HCT116 (cell line): ENCODE measurements around the gene POT1. TPM values are rescaled to one million over a fixed set of nuclear protein-coding genes. Genes with fewer than 3 reads are reported as not detected.

Experiments used
- ATAC-seq: fragments of 200-7000 bp; cut with Tn5 transposase; 2 replicates; pipeline ENCODE4 v1.9.1; 2020; ENCODE audit warnings: mild to moderate bottlenecking, moderate library complexity
- BruUV-seq: library from RNA; stranded (reverse); fragments of 400-500 nt; replicated peaks from 2 replicates; lab custom pipeline; 2021; lab: Mats Ljungman, UMichigan
- CTCF ChIA-PET: fragments of 300-600 bp; sonication (Branson Sonifier 250); formaldehyde crosslinking; loops from one replicate; lab custom pipeline; 2021; ENCODE audit warnings: antibody characterized with exemption; lab: Charles Lee
- POLR2A ChIA-PET: fragments of 300-600, 350-600 bp; sonication (Branson Sonifier 250); formaldehyde crosslinking; loops from one replicate; lab custom pipeline; 2021; ENCODE audit warnings: antibody characterized with exemption; lab: Charles Lee
- RAD21 ChIA-PET, 2 experiments: fragments of 300-600 bp; sonication (Branson Sonifier 250); formaldehyde crosslinking; loops; one replicate each; lab custom pipeline; 2023; ENCODE audit warnings: low total read pairs in 2 of 2; ENCODE audit not compliant: uncharacterized antibody in 2 of 2, unreplicated experiment in 2 of 2, low non-redundant PET in 1 of 2; lab: Charles Lee
- DNase-seq: peaks from one replicate; pipeline ENCODE4 v3.0.0-alpha.2; 2010; ENCODE audit warnings: low read depth, low spot score
- H2AFZ ChIP-seq: fragments of 200-600 bp; shearing (Covaris generic), sonication (generic); 2 replicates; pipeline ENCODE4 v1.6.1; 2017; ENCODE audit warnings: low read depth, mixed run types, mixed read lengths, antibody characterized with exemption, low read length; ENCODE audit not compliant: poor library complexity, severe bottlenecking
- H3K27ac ChIP-seq: 2 replicates; pipeline ENCODE4 v1.5.1; 2012; ENCODE audit warnings: low read depth, low read length
- H3K27me3 ChIP-seq: fragments of 200-600 bp; sonication (generic); 2 replicates; pipeline ENCODE4 v1.6.1; 2016; ENCODE audit warnings: mixed run types, low read length, mixed read lengths; ENCODE audit not compliant: insufficient read depth
- H3K36me3 ChIP-seq, 2 experiments: fragments of 200-500 bp in 1 of 2; fragments of 200-600 bp in 1 of 2; sonication (Bioruptor generic) in 1 of 2; sonication (generic) in 1 of 2; 2 replicates each; pipeline versions ENCODE4 v1.5.1 to v1.6.1; 2014 to 2016; ENCODE audit warnings: low read length in 2 of 2, inconsistent platforms in 1 of 2, mixed read lengths in 1 of 2, mixed run types in 1 of 2; ENCODE audit not compliant: insufficient read depth in 2 of 2, control insufficient read depth in 1 of 2
- H3K4me1 ChIP-seq, 2 experiments: fragments of 200-600 bp in 1 of 2; sonication (generic) in 1 of 2; 2 replicates each; pipeline versions ENCODE4 v1.5.1 to v1.6.1; 2012 to 2017; ENCODE audit warnings: low read length in 2 of 2, inconsistent platforms in 1 of 2, mild to moderate bottlenecking in 1 of 2, mixed read lengths in 1 of 2, mixed run types in 1 of 2, moderate library complexity in 1 of 2; ENCODE audit not compliant: insufficient read depth in 2 of 2, control insufficient read depth in 1 of 2
- H3K4me2 ChIP-seq: fragments of 200-600 bp; sonication (generic); 2 replicates; pipeline ENCODE4 v1.6.1; 2017; ENCODE audit warnings: mixed run types, low read length, mixed read lengths
- H3K4me3 ChIP-seq, 2 experiments: fragments of 200-600 bp in 1 of 2; sonication (generic) in 1 of 2; replicated peaks in 1 of 2; 2 replicates each; pipeline ENCODE4 v1.5.1; 2011 to 2016; ENCODE audit warnings: low read length in 2 of 2, control low read depth in 1 of 2, low read depth in 1 of 2, mild to moderate bottlenecking in 1 of 2, mixed read lengths in 1 of 2, mixed run types in 1 of 2
- H3K79me2 ChIP-seq: fragments of 200-600 bp; sonication (generic); 2 replicates; pipeline ENCODE4 v1.6.1; 2017; ENCODE audit warnings: mild to moderate bottlenecking, mixed run types, low read length, moderate library complexity, mixed read lengths; ENCODE audit not compliant: insufficient read depth
- H3K9ac ChIP-seq: fragments of 200-600 bp; sonication (generic); 2 replicates; pipeline ENCODE4 v1.6.1; 2016; ENCODE audit warnings: low read length, mixed read lengths
- H3K9me2 ChIP-seq: fragments of 200-600 bp; sonication (generic), shearing (Covaris generic); 2 replicates; pipeline ENCODE4 v1.6.1; 2017; ENCODE audit warnings: mixed run types, mild to moderate bottlenecking, moderate library complexity; ENCODE audit not compliant: insufficient read depth
- H3K9me3 ChIP-seq, 2 experiments: fragments of 200-500 bp in 1 of 2; fragments of 200-600 bp in 1 of 2; sonication (Bioruptor generic) in 1 of 2; sonication (generic) in 1 of 2; 2 replicates each; pipeline ENCODE4 v1.6.1; 2014 to 2017; ENCODE audit warnings: low read length in 2 of 2, mixed read lengths in 2 of 2, inconsistent platforms in 1 of 2, low read depth in 1 of 2, mild to moderate bottlenecking in 1 of 2, mixed run types in 1 of 2, moderate library complexity in 1 of 2; ENCODE audit not compliant: control insufficient read depth in 1 of 2, insufficient read depth in 1 of 2
- H4K20me1 ChIP-seq: fragments of 200-600 bp; sonication (generic), shearing (Covaris generic); 2 replicates; pipeline ENCODE4 v1.6.1; 2017; ENCODE audit warnings: mixed run types, mild to moderate bottlenecking, moderate library complexity; ENCODE audit not compliant: insufficient read depth
- ATF3 ChIP-seq: IDR thresholded peaks from 2 replicates; pipeline ENCODE4 v1.6.1; 2012
- CBX3 ChIP-seq: IDR thresholded peaks from 2 replicates; pipeline ENCODE4 v1.6.1; 2012; ENCODE audit warnings: low read depth
- CEBPB ChIP-seq: IDR thresholded peaks from 2 replicates; pipeline ENCODE4 v1.6.1; 2012; ENCODE audit warnings: low read depth
- EGR1 ChIP-seq: IDR thresholded peaks from 2 replicates; pipeline ENCODE4 v1.6.1; 2012; ENCODE audit warnings: low read depth
- ELF1 ChIP-seq: IDR thresholded peaks from 2 replicates; pipeline ENCODE4 v1.6.1; 2012; ENCODE audit warnings: low read depth, borderline replicate concordance
- EZH2 ChIP-seq: fragments of 200-600 bp; sonication (generic); IDR thresholded peaks from 2 replicates; pipeline ENCODE4 v1.6.1; 2017; ENCODE audit warnings: antibody characterized with exemption, mixed run types
- EZH2phosphoT487 ChIP-seq: fragments of 200-600 bp; IDR thresholded peaks from 2 replicates; pipeline ENCODE4 v1.6.1; 2018; ENCODE audit warnings: antibody characterized with exemption, borderline replicate concordance
- FOSL1 ChIP-seq: IDR thresholded peaks from 2 replicates; pipeline ENCODE4 v1.6.1; 2012; ENCODE audit warnings: low read depth
- JUND ChIP-seq: IDR thresholded peaks from 2 replicates; pipeline ENCODE4 v1.6.1; 2012
- POLR2A ChIP-seq: IDR thresholded peaks from 2 replicates; pipeline ENCODE4 v1.7.0; 2011; ENCODE audit warnings: borderline replicate concordance; ENCODE audit not compliant: insufficient read depth, insufficient read length; ENCODE audit errors: extremely low read depth
- POLR2AphosphoS5 ChIP-seq: IDR thresholded peaks from 2 replicates; pipeline ENCODE4 v1.6.1; 2011; ENCODE audit warnings: mild to moderate bottlenecking, low read depth, low read length, moderate library complexity
- RAD21 ChIP-seq: IDR thresholded peaks from 2 replicates; pipeline ENCODE4 v1.6.1; 2012; ENCODE audit warnings: low read depth, mild to moderate bottlenecking
- SIN3A ChIP-seq: IDR thresholded peaks from 2 replicates; pipeline ENCODE4 v1.6.1; 2012; ENCODE audit warnings: low read depth
- SP1 ChIP-seq: IDR thresholded peaks from 2 replicates; pipeline ENCODE4 v1.6.1; 2012; ENCODE audit warnings: low read depth
- SRF ChIP-seq: IDR thresholded peaks from 2 replicates; pipeline ENCODE4 v1.6.1; 2012; ENCODE audit warnings: low read depth
- TCF7L2 ChIP-seq: IDR thresholded peaks from 2 replicates; pipeline ENCODE4 v1.7.0; 2011; ENCODE audit warnings: borderline replicate concordance, inconsistent platforms; ENCODE audit not compliant: insufficient read depth, insufficient read length; ENCODE audit errors: extremely low read depth
- YY1 ChIP-seq: IDR thresholded peaks from 2 replicates; pipeline ENCODE4 v1.6.1; 2011; ENCODE audit warnings: low read length, low read depth, moderate library complexity, mild to moderate bottlenecking; ENCODE audit not compliant: insufficient replicate concordance; ENCODE audit errors: extremely low read depth
- ZFX ChIP-seq: fragments of 450-650 bp; IDR thresholded peaks from 2 replicates; pipeline ENCODE4 v1.6.1; 2017
- intact Hi-C: fragments of 100-400 bp; cut with micrococcal nuclease; formaldehyde crosslinking; loops from 2 replicates; pipeline ENCODE4 v1.10.0; 2022
- total RNA-seq: library from RNA; stranded (reverse); gene quantifications from one replicate; pipeline ENCODE4 v1.2.1, GENCODE V29; 2021; ENCODE audit not compliant: unreplicated experiment
- TF ChIP-seq, protein P1 (sequence below): IDR thresholded peaks from 2 replicates; pipeline ENCODE4 v1.6.1; 2012; ENCODE audit warnings: low read depth

Gene POT1
- total RNA-seq, 1 experiment from 2014 or later: 19.5 TPM

GRCh38 chr7:124881981-124882380 is 47.6 kb downstream of the POT1 start:
- Histone ChIP-seq H3K27me3 (no peaks in the 10 kb centered on the region), H2AFZ (no peak overlapping the region), H3K4me3 (no peak overlapping the region), H3K9me2 (no peaks in the 10 kb centered on the region)
- RAD21 ChIA-PET: no interaction called here
- intact Hi-C loops: no loop called here
- no peak for TF ChIP-seq SRF
- no peak for TF ChIP-seq EZH2phosphoT487
- TF ChIP-seq FOSL1: no peak
- TF ChIP-seq SP1: no peak
- no peak for TF ChIP-seq JUND
- no peak for TF ChIP-seq POLR2AphosphoS5
- no peak for TF ChIP-seq EGR1
- TF ChIP-seq TCF7L2: no peak
- no peak for TF ChIP-seq YY1
- TF ChIP-seq, protein P1, sequence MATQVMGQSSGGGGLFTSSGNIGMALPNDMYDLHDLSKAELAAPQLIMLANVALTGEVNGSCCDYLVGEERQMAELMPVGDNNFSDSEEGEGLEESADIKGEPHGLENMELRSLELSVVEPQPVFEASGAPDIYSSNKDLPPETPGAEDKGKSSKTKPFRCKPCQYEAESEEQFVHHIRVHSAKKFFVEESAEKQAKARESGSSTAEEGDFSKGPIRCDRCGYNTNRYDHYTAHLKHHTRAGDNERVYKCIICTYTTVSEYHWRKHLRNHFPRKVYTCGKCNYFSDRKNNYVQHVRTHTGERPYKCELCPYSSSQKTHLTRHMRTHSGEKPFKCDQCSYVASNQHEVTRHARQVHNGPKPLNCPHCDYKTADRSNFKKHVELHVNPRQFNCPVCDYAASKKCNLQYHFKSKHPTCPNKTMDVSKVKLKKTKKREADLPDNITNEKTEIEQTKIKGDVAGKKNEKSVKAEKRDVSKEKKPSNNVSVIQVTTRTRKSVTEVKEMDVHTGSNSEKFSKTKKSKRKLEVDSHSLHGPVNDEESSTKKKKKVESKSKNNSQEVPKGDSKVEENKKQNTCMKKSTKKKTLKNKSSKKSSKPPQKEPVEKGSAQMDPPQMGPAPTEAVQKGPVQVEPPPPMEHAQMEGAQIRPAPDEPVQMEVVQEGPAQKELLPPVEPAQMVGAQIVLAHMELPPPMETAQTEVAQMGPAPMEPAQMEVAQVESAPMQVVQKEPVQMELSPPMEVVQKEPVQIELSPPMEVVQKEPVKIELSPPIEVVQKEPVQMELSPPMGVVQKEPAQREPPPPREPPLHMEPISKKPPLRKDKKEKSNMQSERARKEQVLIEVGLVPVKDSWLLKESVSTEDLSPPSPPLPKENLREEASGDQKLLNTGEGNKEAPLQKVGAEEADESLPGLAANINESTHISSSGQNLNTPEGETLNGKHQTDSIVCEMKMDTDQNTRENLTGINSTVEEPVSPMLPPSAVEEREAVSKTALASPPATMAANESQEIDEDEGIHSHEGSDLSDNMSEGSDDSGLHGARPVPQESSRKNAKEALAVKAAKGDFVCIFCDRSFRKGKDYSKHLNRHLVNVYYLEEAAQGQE: no peak
- no peak for TF ChIP-seq CEBPB
- no peak for TF ChIP-seq ZFX
- no peak for TF ChIP-seq SIN3A
- TF ChIP-seq ATF3: no peak
- no peak for TF ChIP-seq CBX3
- TF ChIP-seq POLR2A: no peak
- no peak for TF ChIP-seq RAD21
- TF ChIP-seq ELF1: no peak
- TF ChIP-seq EZH2: no peak
- TF ChIP-seq, all 23 proteins: peak for 0
- POLR2A ChIA-PET: no interaction called here
- Histone ChIP-seq H3K9me3 (no peaks in the 10 kb centered on the region), H4K20me1 (no peaks in the 10 kb centered on the region), H3K36me3 (no peaks in the 10 kb centered on the region), H3K4me1 (no peaks in the 10 kb centered on the region), H3K9ac (no peak overlapping the region), H3K79me2 (no peaks in the 10 kb centered on the region), H3K27ac (no peak overlapping the region), H3K4me2 (no peak overlapping the region)
- BruUV-seq: no TSS peak
- ATAC-seq (no peak), DNase-seq (no peak)
- CTCF ChIA-PET: no interaction called here
